NCI-H524 (cell line): ENCODE measurements around the gene MKNK2.
A peak's percentile ranks its signal among the peaks of the same experiment; 100 is the strongest.
"Not testable (repeated sequence)": the region's sequence is repeated elsewhere in the genome, so short reads cannot be mapped to it uniquely, and the experiment has no call there.

Experiments
- DNase-seq, 2 experiments: peaks; one replicate each; lab custom pipeline; 2025; lab: John Stamatoyannopoulos, UW

The MKNK2 gene

GRCh38 chr19:1992759-1993260 lies 58.2 kb downstream of the MKNK2 start:
- DNase-seq: no peak

GRCh38 chr19:1991018-1991913 lies 59.8 kb downstream of the MKNK2 start:
- no peak for DNase-seq

- DNase-seq: no peak
Observed at GRCh38 chr19:1990230-1991017, 60.6 kb downstream of the MKNK2 start.

GRCh38 chr19:1989513-1990229 lies 61.4 kb downstream of the MKNK2 start:
- DNase-seq: peak in 1 of 2 experiments; percentile 21

GRCh38 chr19:1988464-1988863 lies 62.6 kb downstream of the MKNK2 start:
- DNase-seq: not testable (repeated sequence)
